Uterus (tissue), 2 donors: ENCODE measurements around the gene CUBN.

Experiments
- POLR2A ChIP-seq, 2 donors: fragments of 450-650 bp; IDR thresholded peaks; one replicate each; pipeline ENCODE4 v1.6.1; 2016; ENCODE audit warnings: antibody characterized with exemption in 2 of 2, mild to moderate bottlenecking in 1 of 2, moderate library complexity in 1 of 2
- TF ChIP-seq, protein P1 (sequence below), 4 experiments: fragments of 200-600 bp in 2 of 4; fragments of 450-650 bp in 2 of 4; sonication (generic) in 2 of 4; IDR thresholded peaks; one replicate each; pipeline ENCODE4 v1.5.1; 2016 to 2019; ENCODE audit warnings: antibody characterized with exemption in 4 of 4, mild to moderate bottlenecking in 2 of 4, moderate library complexity in 1 of 4

DNA sequence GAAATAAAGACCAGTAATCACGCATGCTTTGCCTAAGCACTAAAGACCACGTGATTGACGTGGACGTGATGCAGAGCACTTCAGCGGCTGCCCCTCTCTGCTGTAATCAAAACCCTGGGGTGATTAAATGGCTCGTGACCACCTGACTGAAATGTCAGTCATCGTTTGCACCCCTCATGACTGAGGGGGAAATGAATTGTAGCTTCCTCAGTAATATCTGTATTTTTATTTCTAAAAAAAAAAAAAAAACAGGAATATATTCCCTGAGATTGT is 164.3 kb downstream of the CUBN start:
- TF ChIP-seq, protein P1, sequence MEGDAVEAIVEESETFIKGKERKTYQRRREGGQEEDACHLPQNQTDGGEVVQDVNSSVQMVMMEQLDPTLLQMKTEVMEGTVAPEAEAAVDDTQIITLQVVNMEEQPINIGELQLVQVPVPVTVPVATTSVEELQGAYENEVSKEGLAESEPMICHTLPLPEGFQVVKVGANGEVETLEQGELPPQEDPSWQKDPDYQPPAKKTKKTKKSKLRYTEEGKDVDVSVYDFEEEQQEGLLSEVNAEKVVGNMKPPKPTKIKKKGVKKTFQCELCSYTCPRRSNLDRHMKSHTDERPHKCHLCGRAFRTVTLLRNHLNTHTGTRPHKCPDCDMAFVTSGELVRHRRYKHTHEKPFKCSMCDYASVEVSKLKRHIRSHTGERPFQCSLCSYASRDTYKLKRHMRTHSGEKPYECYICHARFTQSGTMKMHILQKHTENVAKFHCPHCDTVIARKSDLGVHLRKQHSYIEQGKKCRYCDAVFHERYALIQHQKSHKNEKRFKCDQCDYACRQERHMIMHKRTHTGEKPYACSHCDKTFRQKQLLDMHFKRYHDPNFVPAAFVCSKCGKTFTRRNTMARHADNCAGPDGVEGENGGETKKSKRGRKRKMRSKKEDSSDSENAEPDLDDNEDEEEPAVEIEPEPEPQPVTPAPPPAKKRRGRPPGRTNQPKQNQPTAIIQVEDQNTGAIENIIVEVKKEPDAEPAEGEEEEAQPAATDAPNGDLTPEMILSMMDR (IDR thresholded peaks at IDR 0.05): no peak
- no peak for TF ChIP-seq POLR2A (IDR thresholded peaks at IDR 0.05)
